Suprapubic skin (tissue), 3 donors: ENCODE data around the gene GUCY1A2.

ENCODE experiments used
- CTCF ChIP-seq, 2 donors: fragments of 200-600 bp in 1 of 2; fragments of 450-650 bp in 1 of 2; sonication (generic) in 1 of 2; IDR thresholded peaks; one replicate each; pipeline ENCODE4 v1.5.1; 2016 to 2019; ENCODE audit warnings: antibody characterized with exemption in 2 of 2, mild to moderate bottlenecking in 1 of 2, moderate library complexity in 1 of 2
- POLR2AphosphoS5 ChIP-seq, 3 donors: sonication (generic); formaldehyde crosslinking; IDR thresholded peaks; one replicate each; pipeline ENCODE4 v1.6.1; 2017; ENCODE audit warnings: antibody characterized with exemption in 3 of 3

DNA sequence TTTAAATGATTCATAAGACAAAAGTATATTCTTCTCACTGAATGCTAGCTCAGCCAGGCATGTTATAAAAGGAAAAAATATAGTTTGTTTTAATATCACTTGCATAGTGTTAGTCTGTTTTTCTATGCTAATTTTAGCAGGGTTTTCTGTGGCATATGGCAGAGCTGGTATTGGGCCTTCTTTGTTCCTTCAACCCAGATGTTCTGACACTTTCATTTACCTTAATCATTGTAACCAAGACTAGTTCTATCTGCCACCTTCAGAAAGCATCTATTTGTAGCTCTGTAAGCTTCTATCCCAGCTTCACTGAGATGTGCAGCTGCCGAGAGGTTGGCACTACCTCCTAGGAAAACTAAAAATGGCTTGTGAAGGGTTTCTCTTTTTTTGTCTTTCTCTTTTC is 338.7 kb downstream of the GUCY1A2 start:
- TF ChIP-seq CTCF (IDR thresholded peaks at IDR 0.05) (no peak), POLR2AphosphoS5 (IDR thresholded peaks at IDR 0.05) (no peak)
